Neuronal stem cell (in vitro differentiated cells): ENCODE results near the gene PDE2A.

Source experiments
- DNase-seq: peaks from one replicate; pipeline ENCODE4 v3.0.0-alpha.2; 2013; ENCODE audit warnings: low spot score
- H2AFZ ChIP-seq: one replicate; pipeline ENCODE4 v1.6.1; 2013; ENCODE audit warnings: mild to moderate bottlenecking, low read length, inconsistent platforms
- H2AK5ac ChIP-seq: 2 replicates; pipeline ENCODE4 v1.6.1; 2013; ENCODE audit warnings: low read depth, mild to moderate bottlenecking, inconsistent platforms, low read length, moderate library complexity, mixed read lengths
- H2BK120ac ChIP-seq: 2 replicates; pipeline ENCODE4 v1.6.1; 2013; ENCODE audit warnings: low read depth, mild to moderate bottlenecking, inconsistent platforms, low read length, moderate library complexity, mixed read lengths
- H2BK12ac ChIP-seq: one replicate; pipeline ENCODE4 v1.6.1; 2013; ENCODE audit warnings: low read length, inconsistent platforms
- H2BK15ac ChIP-seq: 2 replicates; pipeline ENCODE4 v1.6.1; 2013; ENCODE audit warnings: mild to moderate bottlenecking, low read length, inconsistent platforms, mixed read lengths
- H2BK5ac ChIP-seq: one replicate; pipeline ENCODE4 v1.6.1; 2013; ENCODE audit warnings: inconsistent platforms, mild to moderate bottlenecking, low read length, moderate library complexity
- H3K14ac ChIP-seq: one replicate; pipeline ENCODE4 v1.6.1; 2013; ENCODE audit warnings: low read length, inconsistent platforms
- H3K18ac ChIP-seq: 2 replicates; pipeline ENCODE4 v1.6.1; 2013; ENCODE audit warnings: low read length, inconsistent platforms
- H3K23ac ChIP-seq: 2 replicates; pipeline ENCODE4 v1.6.1; 2013; ENCODE audit warnings: low read depth, mild to moderate bottlenecking, mixed read lengths, low read length, inconsistent platforms; ENCODE audit not compliant: poor library complexity
- H3K27ac ChIP-seq: replicated peaks from 3 replicates; pipeline ENCODE4 v1.5.1; 2013; ENCODE audit warnings: low read length, inconsistent platforms
- H3K27me3 ChIP-seq, 3 experiments: 2 replicates each; pipeline ENCODE4 v1.6.1; 2013; ENCODE audit warnings: low read length in 3 of 3, mild to moderate bottlenecking in 2 of 3, inconsistent platforms in 1 of 3, low read depth in 1 of 3, mixed read lengths in 1 of 3, moderate library complexity in 1 of 3; ENCODE audit not compliant: control insufficient read depth in 3 of 3, insufficient read depth in 3 of 3
- H3K36me3 ChIP-seq, 2 donors: replicated peaks in 1 of 2; 2 replicates each; pipeline ENCODE4 v1.6.1; 2013; ENCODE audit warnings: low read length in 2 of 2; ENCODE audit not compliant: control insufficient read depth in 2 of 2, insufficient read depth in 2 of 2
- H3K4ac ChIP-seq: 2 replicates; pipeline ENCODE4 v1.6.1; 2013; ENCODE audit warnings: inconsistent platforms, mild to moderate bottlenecking, low read length, moderate library complexity
- H3K4me1 ChIP-seq, 2 donors: 1 replicate in 1 of 2; 2 replicates in 1 of 2; pipeline ENCODE4 v1.6.1; 2013; ENCODE audit warnings: low read length in 2 of 2, low read depth in 1 of 2; ENCODE audit not compliant: control insufficient read depth in 2 of 2, insufficient read depth in 1 of 2
- H3K4me2 ChIP-seq: one replicate; pipeline ENCODE4 v1.6.1; 2013; ENCODE audit warnings: mild to moderate bottlenecking, low read length, inconsistent platforms; ENCODE audit not compliant: insufficient read depth, poor library complexity, severe bottlenecking
- H3K4me3 ChIP-seq, 2 donors: 2 replicates each; pipeline ENCODE4 v1.5.1; 2013; ENCODE audit warnings: low read length in 2 of 2, mild to moderate bottlenecking in 2 of 2, inconsistent platforms in 1 of 2, moderate library complexity in 1 of 2
- H3K79me1 ChIP-seq: one replicate; pipeline ENCODE4 v1.6.1; 2013; ENCODE audit warnings: low read depth, mild to moderate bottlenecking, inconsistent platforms, low read length, moderate library complexity
- H3K9ac ChIP-seq: one replicate; pipeline ENCODE4 v1.6.1; 2013; ENCODE audit warnings: mild to moderate bottlenecking, low read depth, low read length, inconsistent platforms; ENCODE audit not compliant: poor library complexity
- H3K9me3 ChIP-seq, 2 donors: replicated peaks in 1 of 2; 2 replicates each; pipeline versions ENCODE3 to v1.6.1; 2013; ENCODE audit warnings: low read length in 2 of 2, mild to moderate bottlenecking in 2 of 2, inconsistent platforms in 1 of 2, low read depth in 1 of 2, mixed read lengths in 1 of 2, moderate library complexity in 1 of 2; ENCODE audit not compliant: control insufficient read depth in 2 of 2, insufficient read depth in 1 of 2
- H4K8ac ChIP-seq: one replicate; pipeline ENCODE4 v1.6.1; 2013; ENCODE audit warnings: low read depth, mild to moderate bottlenecking, inconsistent platforms, low read length, moderate library complexity
- H4K91ac ChIP-seq: one replicate; pipeline ENCODE4 v1.6.1; 2013; ENCODE audit warnings: low read length, low read depth, mild to moderate bottlenecking, inconsistent platforms; ENCODE audit not compliant: poor library complexity
- WGBS, 2 donors: extraction: QIAGEN DNeasy Blood & Tissue Kit; methylation state at CpG; one replicate each; pipeline ENCODE4 v1.1.7; 2013; ENCODE audit warnings: missing lambda C conversion rate in 2 of 2, mixed read lengths in 1 of 2; ENCODE audit not compliant: insufficient read length in 2 of 2, insufficient replicate concordance in 1 of 2; ENCODE audit errors: extremely low coverage in 2 of 2; 5-methylcytosine and 5-hydroxymethylcytosine counted together

The PDE2A gene

DNA sequence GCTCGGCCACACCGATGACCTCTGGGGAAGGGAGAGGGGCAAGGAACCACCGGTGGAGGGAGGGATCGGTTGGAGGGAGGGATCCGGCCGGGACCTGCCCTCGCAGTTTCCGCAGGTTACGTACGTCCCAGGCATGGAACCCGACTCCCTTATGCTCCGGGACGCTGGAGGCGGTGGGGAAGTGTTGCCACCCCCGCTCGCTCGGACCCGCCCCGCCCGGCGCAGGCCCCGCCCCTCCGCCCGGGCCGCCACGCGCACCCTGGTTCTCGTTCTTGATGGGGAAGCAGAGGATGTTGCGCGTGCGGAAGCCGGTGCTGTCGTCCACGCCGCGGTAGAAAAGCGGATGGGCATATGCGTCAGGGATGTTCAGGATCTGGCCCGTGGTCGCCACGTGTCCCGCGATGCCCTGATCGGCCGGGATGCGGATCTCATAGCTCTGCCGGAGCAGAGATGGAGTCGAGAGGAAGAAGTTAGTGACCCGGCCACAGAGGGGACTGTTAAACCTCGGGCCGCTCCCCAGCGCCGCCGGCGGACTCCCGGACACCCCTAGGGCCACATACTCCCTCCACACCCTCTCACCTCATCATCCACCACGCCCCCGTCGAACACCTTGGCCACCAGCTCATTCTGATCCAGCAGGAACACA lies 89.8 kb downstream of the PDE2A start:
- Histone ChIP-seq H2BK5ac (peak overlapping the region; percentile 19), H4K8ac (no peak overlapping the region), H3K79me1 (no peaks in the 10 kb centered on the region), H2BK15ac (peak overlapping the region; percentile 55), H3K4me3 (peak overlapping the region in 1 of 2 donors; percentile 73), H3K4ac (no peak overlapping the region), H3K36me3 (no peaks in the 10 kb centered on the region), H2AK5ac (peak overlapping the region; percentile 76), H3K23ac (no peak overlapping the region), H3K18ac (peak overlapping the region; percentile 80), H3K9me3 (no peaks in the 10 kb centered on the region), H3K9ac (peak overlapping the region; percentile 50), H2BK120ac (peak overlapping the region; percentile 24), H2AFZ (peak overlapping the region; percentile 55), H3K27me3 (peaks cover 10 to 83% (median 38%) of the 10 kb centered on the region in 3 experiments), H3K4me2 (peak overlapping the region; percentile 78), H3K14ac (no peak overlapping the region), H2BK12ac (no peak overlapping the region), H4K91ac (no peak overlapping the region), H3K4me1 (peaks cover 0 to 10% of the 10 kb centered on the region in 2 donors), H3K27ac (no peak overlapping the region)
- no peak for DNase-seq
- WGBS, 2 donors, result no CpG with 5 or more reads among the region's 59 CpGs

DNA sequence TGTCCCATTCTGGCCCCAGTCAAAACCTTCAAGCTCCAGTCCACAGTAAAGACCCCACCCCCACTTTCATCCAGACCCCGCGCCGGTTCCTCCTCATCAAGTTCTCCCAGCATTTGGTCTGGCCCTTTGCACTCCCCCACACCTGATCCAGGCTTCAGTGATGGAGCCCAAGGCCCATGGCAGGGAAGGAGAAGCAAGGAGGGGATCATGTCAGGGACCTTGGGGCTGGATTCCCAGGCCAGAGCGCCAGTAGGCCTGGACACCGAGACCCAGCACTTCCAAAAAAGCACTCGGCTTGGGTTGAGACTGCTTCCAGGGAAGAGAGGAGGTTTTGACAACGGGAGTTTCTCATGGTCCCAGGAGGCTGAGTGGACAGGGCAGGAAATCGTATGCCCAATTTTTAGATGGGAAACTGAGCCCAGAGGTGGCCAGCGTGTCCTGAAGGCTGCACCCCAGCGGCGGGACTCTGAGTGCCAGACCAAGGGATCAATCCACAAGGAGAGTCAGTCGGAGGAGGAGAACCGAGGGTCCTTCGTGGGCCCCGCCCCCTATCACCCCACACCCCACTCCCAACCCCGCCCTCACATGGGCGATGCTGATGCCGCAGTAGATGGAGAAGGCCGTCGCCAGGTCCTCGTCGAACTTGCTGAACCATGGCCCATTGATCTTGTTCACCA lies 90.5 kb downstream of the PDE2A start:
- Histone ChIP-seq H3K79me1 (no peaks in the 10 kb centered on the region), H3K9ac (peak overlapping the region; percentile 33), H3K9me3 (no peaks in the 10 kb centered on the region), H2BK15ac (no peak overlapping the region), H2BK120ac (no peak overlapping the region), H3K27ac (no peak overlapping the region), H3K23ac (no peak overlapping the region), H4K8ac (no peak overlapping the region), H3K4me2 (peak overlapping the region; percentile 78), H3K18ac (peak overlapping the region; percentile 80), H3K4ac (no peak overlapping the region), H2BK12ac (no peak overlapping the region), H2AK5ac (peak overlapping the region; percentile 76), H3K4me3 (peak overlapping the region in 1 of 2 donors; percentile 58), H3K27me3 (peaks cover 10 to 77% (median 31%) of the 10 kb centered on the region in 3 experiments), H3K4me1 (peaks cover 0 to 10% of the 10 kb centered on the region in 2 donors), H2AFZ (no peak overlapping the region), H3K14ac (no peak overlapping the region), H3K36me3 (no peaks in the 10 kb centered on the region), H2BK5ac (no peak overlapping the region), H4K91ac (no peak overlapping the region)
- no CpG with 5 or more reads among the region's 22 CpGs for WGBS, 2 donors
- no peak for DNase-seq

- Histone ChIP-seq H2BK15ac (no peak overlapping the region), H3K23ac (no peak overlapping the region), H3K27ac (no peak overlapping the region), H3K18ac (no peak overlapping the region), H4K91ac (no peak overlapping the region), H4K8ac (no peak overlapping the region), H3K27me3 (peaks cover 10 to 71% (median 27%) of the 10 kb centered on the region in 3 experiments), H3K4me1 (peaks cover 0 to 10% of the 10 kb centered on the region in 2 donors), H3K4me2 (no peak overlapping the region), H3K4me3 (no peak overlapping the region), H2AFZ (no peak overlapping the region), H2BK12ac (no peak overlapping the region), H2BK120ac (no peak overlapping the region), H3K9me3 (no peaks in the 10 kb centered on the region), H3K36me3 (no peaks in the 10 kb centered on the region), H2AK5ac (no peak overlapping the region), H3K79me1 (no peaks in the 10 kb centered on the region), H3K4ac (no peak overlapping the region), H3K9ac (no peak overlapping the region), H2BK5ac (no peak overlapping the region), H3K14ac (no peak overlapping the region)
- WGBS, 2 donors, result no CpG with 5 or more reads among the region's 2 CpGs
- DNase-seq, result no peak
Measured at GRCh38 chr11:72583177-72583553, 91.1 kb downstream of the PDE2A start.
